Superior temporal gyrus (tissue), 1 donor: ENCODE measurements around the gene TRIP6.
"Not testable (repeated sequence)": the region's sequence is repeated elsewhere in the genome, so short reads cannot be mapped to it uniquely, and the experiment has no call there.

Experiments
- DNase-seq: peaks from one replicate; pipeline ENCODE4 v3.0.0-alpha.2; 2016; ENCODE audit errors: extremely low spot score

The TRIP6 gene

DNA sequence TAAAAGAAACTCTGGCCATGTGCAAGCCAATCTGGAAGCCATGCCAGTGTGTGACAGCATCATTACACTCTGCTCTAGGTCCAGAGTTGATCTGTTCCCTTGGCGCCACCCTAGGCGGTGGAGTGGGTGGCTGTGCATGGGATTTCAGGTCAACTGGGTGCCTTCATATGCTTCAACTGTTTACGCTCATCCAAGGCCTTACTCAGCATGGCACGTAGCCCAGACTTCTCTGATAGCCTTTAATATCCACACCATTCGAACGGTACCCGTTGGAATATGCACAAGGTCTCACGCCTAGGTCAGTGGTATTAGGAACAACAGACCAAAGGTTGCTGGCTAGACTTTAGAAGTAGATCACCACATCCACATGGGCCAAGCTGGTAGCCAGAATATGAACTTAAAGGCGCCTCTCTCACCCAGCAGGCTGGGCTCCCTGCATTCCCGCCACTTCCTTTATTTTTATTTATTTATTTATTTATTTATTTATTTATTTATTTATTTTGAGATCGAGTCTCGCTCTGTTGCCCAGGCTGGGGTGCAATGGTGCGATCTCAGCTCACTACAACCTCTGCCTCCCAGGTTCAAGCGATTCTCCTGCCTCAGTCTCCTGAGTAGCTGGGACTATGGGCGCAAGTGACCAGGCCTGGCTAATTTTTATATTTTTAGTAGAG, 47.2 kb downstream of the TRIP6 start:
- DNase-seq: no peak

DNA sequence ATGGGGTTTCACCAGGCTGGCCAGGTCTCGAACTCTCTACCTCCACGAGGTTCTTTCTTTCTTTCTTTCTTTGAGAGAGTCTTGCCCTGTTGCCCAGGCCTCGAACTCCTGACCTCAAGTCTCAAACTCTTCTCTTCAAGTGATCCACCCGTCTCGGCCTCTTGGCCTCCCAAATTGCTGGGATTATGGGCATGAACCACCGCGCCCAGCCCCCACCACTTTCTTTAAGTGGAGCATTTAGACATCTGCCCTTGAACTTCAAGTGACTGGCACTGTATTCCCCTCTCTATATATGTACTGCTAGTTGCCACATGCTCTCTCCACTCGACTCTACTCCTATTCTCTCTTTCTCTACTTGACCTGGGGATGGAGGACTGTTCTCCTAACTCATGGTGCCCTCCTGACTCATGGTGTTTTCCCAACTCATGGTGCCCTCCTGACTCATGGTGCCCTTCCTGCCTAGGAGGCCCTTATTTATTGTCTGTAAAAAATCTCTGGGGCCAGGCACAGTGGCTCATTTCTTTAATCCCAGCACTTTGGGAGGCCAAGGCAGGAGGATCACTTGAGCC, 47.8 kb downstream of the TRIP6 start:
- DNase-seq: no peak

DNA sequence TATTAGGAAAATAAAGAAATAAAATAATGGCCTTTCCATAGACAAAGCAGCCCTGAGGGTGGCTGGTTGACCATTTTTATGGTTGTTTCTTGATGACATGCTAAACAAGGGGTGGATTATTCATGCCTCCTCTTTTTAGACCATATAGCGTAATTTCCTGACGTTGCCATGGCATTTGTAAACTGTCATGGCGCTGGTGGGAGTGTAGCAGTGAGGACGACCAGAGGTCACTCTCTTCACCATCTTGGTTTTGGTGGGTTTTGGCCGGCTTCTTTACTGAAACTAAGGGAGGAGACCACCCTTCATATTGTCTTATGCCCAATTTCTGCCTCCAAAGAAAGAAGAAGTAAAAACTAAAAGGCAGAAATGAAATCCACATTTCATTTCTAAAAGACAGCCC, 52.1 kb downstream of the TRIP6 start:
- DNase-seq: not testable (repeated sequence)

DNA sequence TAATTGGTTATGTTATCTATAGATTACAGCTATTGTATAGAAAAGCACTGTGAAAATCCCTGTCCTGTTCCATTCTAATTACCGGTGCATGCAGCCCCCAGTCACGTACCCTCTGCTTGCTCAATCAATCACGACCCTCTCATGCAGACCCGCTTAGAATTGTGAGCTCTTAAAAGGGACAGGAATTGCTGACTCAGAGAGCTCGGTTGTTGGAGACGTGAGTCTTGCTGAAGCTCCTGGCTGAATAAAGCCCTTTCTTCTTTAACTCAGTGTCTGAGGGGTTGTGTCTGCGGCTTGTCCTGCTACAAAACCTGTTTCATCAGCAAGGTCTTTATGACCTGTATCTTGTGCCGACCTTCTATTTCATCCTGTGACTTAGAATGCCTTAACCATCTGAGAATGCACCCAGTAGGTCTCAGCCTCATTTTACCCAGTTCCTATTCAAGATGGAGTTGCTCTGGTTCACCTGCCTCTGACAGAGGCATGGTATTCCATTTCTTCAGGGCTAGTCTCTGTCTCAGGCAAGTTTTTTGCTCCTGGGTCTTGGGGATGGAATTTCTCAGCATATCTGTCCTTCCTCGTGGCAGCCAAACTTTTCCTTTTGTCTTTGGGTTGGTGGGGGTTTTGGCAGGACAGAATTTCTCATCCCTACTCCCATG, 52.7 kb downstream of the TRIP6 start:
- DNase-seq: not testable (repeated sequence)

DNA sequence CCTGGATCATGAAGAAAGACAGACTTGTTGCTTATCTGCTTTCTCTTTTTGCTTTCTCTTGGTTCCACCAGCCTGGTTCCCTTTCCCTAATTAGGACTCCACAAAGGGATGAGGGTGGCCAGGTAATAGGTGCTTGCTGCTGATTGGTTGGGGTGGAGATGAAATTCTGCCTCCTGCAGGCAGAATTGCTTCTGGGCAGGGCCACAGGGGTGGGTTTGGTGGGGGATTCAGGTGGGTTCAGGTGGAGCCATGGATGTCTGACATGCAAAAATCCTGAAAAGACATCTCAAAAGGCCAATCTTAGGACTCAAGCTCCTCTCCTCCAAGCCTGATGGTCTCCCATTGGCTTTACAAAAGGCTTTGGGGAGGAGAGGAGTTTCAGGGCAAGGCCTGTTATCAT, 53.9 kb downstream of the TRIP6 start:
- no peak for DNase-seq
